WTC11 (cell line): ENCODE measurements around the gene MAB21L4. TPM values are rescaled to one million over a fixed set of nuclear protein-coding genes. Genes with fewer than 3 reads are reported as not detected.

ENCODE experiments used
- ATAC-seq: fragments of 200-7000 bp; cut with Tn5 transposase; 2 replicates; pipeline ENCODE4 v1.10.0; 2021; ENCODE audit warnings: mild to moderate bottlenecking, moderate library complexity
- CTCF ChIA-PET: fragments of 300-600 bp; sonication (Branson Sonifier 250); formaldehyde crosslinking; loops from one replicate; lab custom pipeline; 2021; ENCODE audit warnings: antibody characterized with exemption; lab: Charles Lee
- POLR2A ChIA-PET: fragments of 350-600 bp; sonication (Branson Sonifier 250); formaldehyde crosslinking; loops from one replicate; lab custom pipeline; 2021; ENCODE audit warnings: antibody characterized with exemption; lab: Charles Lee
- DNase-seq: peaks from one replicate; pipeline ENCODE4 v3.0.0; 2021; ENCODE audit warnings: low spot score
- H3K27ac Mint-ChIP-seq: 2 replicates; pipeline ENCODE4 v1.8.0; 2021; ENCODE audit warnings: mixed read lengths
- H3K27me3 Mint-ChIP-seq: 2 replicates; pipeline ENCODE4 v1.8.0; 2021; ENCODE audit warnings: low read depth, mild to moderate bottlenecking, moderate library complexity, mixed read lengths
- H3K36me3 Mint-ChIP-seq: 2 replicates; pipeline ENCODE4 v1.8.0; 2021; ENCODE audit warnings: mixed read lengths
- H3K4me1 Mint-ChIP-seq: 2 replicates; pipeline ENCODE4 v1.8.0; 2022; ENCODE audit warnings: mixed read lengths
- H3K4me3 Mint-ChIP-seq: 2 replicates; pipeline ENCODE4 v1.8.0; 2021; ENCODE audit warnings: mild to moderate bottlenecking, moderate library complexity, mixed read lengths
- H3K9me3 Mint-ChIP-seq: 2 replicates; pipeline ENCODE4 v1.8.0; 2021; ENCODE audit warnings: mixed read lengths
- ATF6 ChIP-seq: sonication (generic); formaldehyde crosslinking; IDR thresholded peaks from 2 replicates; pipeline ENCODE4 v1.8.1; 2023; ENCODE audit warnings: mild to moderate bottlenecking, missing genetic modification reagents
- CREM ChIP-seq: sonication (generic); formaldehyde crosslinking; IDR thresholded peaks from 2 replicates; pipeline ENCODE4 v1.8.1; 2022; ENCODE audit warnings: mild to moderate bottlenecking, missing genetic modification reagents, moderate library complexity
- CTCF ChIP-seq: fragments of 200-600 bp; IDR thresholded peaks from 2 replicates; pipeline ENCODE4 v1.8.0; 2022; ENCODE audit warnings: antibody characterized with exemption
- FOXP1 ChIP-seq: sonication (generic); formaldehyde crosslinking; IDR thresholded peaks from 2 replicates; pipeline ENCODE4 v1.8.0; 2022; ENCODE audit warnings: missing genetic modification reagents, mild to moderate bottlenecking, moderate library complexity, borderline replicate concordance
- GABPB1 ChIP-seq: sonication (generic); formaldehyde crosslinking; IDR thresholded peaks from 2 replicates; pipeline ENCODE4 v1.8.1; 2023; ENCODE audit warnings: mild to moderate bottlenecking, missing genetic modification reagents
- IRF1 ChIP-seq: sonication (generic); formaldehyde crosslinking; IDR thresholded peaks from 2 replicates; pipeline ENCODE4 v1.8.0; 2023; ENCODE audit warnings: missing genetic modification reagents
- NFYB ChIP-seq: sonication (generic); formaldehyde crosslinking; conservative IDR thresholded peaks from 2 replicates; pipeline ENCODE4 v1.8.0; 2022; ENCODE audit warnings: low read depth, missing genetic modification reagents
- NR2C2 ChIP-seq: sonication (generic); formaldehyde crosslinking; IDR thresholded peaks from 2 replicates; pipeline ENCODE4 v1.8.0; 2022; ENCODE audit warnings: mild to moderate bottlenecking, missing genetic modification reagents
- PREB ChIP-seq: sonication (generic); formaldehyde crosslinking; IDR thresholded peaks from 2 replicates; pipeline ENCODE4 v1.8.1; 2022; ENCODE audit warnings: mild to moderate bottlenecking, missing genetic modification reagents, moderate library complexity, borderline replicate concordance
- USF1 ChIP-seq: sonication (generic); formaldehyde crosslinking; IDR thresholded peaks from 2 replicates; pipeline ENCODE4 v1.8.0; 2022; ENCODE audit warnings: mild to moderate bottlenecking, missing genetic modification reagents
- ZBTB21 ChIP-seq: sonication (generic); formaldehyde crosslinking; IDR thresholded peaks from 2 replicates; pipeline ENCODE4 v1.8.1; 2023; ENCODE audit warnings: mild to moderate bottlenecking, missing genetic modification reagents, borderline replicate concordance
- ZMAT4 ChIP-seq: fragments of 250-450 bp; sonication (Bioruptor Pico); IDR thresholded peaks from 2 replicates; pipeline ENCODE4 v1.9.0; 2021; ENCODE audit warnings: mild to moderate bottlenecking
- ZNF138 ChIP-seq: sonication (generic); formaldehyde crosslinking; conservative IDR thresholded peaks from 2 replicates; pipeline ENCODE4 v1.8.1; 2022; ENCODE audit warnings: mild to moderate bottlenecking, moderate library complexity, missing genetic modification reagents
- ZNF219 ChIP-seq: sonication (generic); formaldehyde crosslinking; IDR thresholded peaks from 2 replicates; pipeline ENCODE4 v1.8.0; 2023; ENCODE audit warnings: missing genetic modification reagents, mild to moderate bottlenecking, borderline replicate concordance
- ZNF396 ChIP-seq: fragments of 250-450 bp; sonication (Bioruptor Pico); IDR thresholded peaks from 2 replicates; pipeline ENCODE4 v1.8.0; 2021; ENCODE audit warnings: mild to moderate bottlenecking, moderate library complexity, borderline replicate concordance
- ZNF671 ChIP-seq: fragments of 250-450 bp; sonication (Bioruptor Pico); IDR thresholded peaks from 2 replicates; pipeline ENCODE4 v1.8.0; 2021; ENCODE audit warnings: mild to moderate bottlenecking
- total RNA-seq: library from RNA; stranded (reverse); gene quantifications from 3 replicates; pipeline ENCODE4 v1.2.3, GENCODE V29; 2021

The MAB21L4 gene
- total RNA-seq, 1 experiment from 2014 or later = not detected

- TF ChIP-seq ZNF138 = no peak
These were observed 438 bp upstream of the MAB21L4 start (continued) for GRCh38 chr2:240896394-240896793.

GRCh38 chr2:240894836-240895558, 959 bp downstream of the MAB21L4 start:
- ATAC-seq (no peak), DNase-seq (no peak)
- no peaks in the 10 kb centered on the region for H3K27me3 Mint-ChIP-seq
- no peak overlapping the region for H3K4me3 Mint-ChIP-seq
- TF ChIP-seq ZNF219 (CRISPR knock-in tag) (no peak), ZMAT4 (CRISPR knock-in tag) (no peak), ZBTB21 (CRISPR knock-in tag) (no peak)
- TF ChIP-seq, all 79 proteins: peak for 0
- CTCF ChIA-PET = no interaction called here
- H3K27ac Mint-ChIP-seq = no peak overlapping the region; the same call in 1 of the 2 replicates
- no peaks in the 10 kb centered on the region for H3K9me3 Mint-ChIP-seq
- POLR2A ChIA-PET = no interaction called here
- no peaks in the 10 kb centered on the region for H3K4me1 Mint-ChIP-seq
- H3K36me3 Mint-ChIP-seq = no peaks in the 10 kb centered on the region

- POLR2A ChIA-PET = no interaction called here
- H3K27me3 Mint-ChIP-seq = no peaks in the 10 kb centered on the region
- ATAC-seq = no peak
- no peak overlapping the region for H3K27ac Mint-ChIP-seq
- no peaks in the 10 kb centered on the region for H3K36me3 Mint-ChIP-seq
- no peaks in the 10 kb centered on the region for H3K4me1 Mint-ChIP-seq
- no peak for DNase-seq
- no peak for TF ChIP-seq GABPB1 (CRISPR knock-in tag)
- TF ChIP-seq ZNF396 = no peak
- TF ChIP-seq NR2C2 (CRISPR knock-in tag) = no peak
- no peak for TF ChIP-seq ZNF671 (CRISPR knock-in tag)
- TF ChIP-seq ATF6 = no peak
- no peak for TF ChIP-seq PREB
- TF ChIP-seq CTCF = no peak
- no peak for TF ChIP-seq CREM (CRISPR knock-in tag)
- H3K4me3 Mint-ChIP-seq = no peak overlapping the region
- CTCF ChIA-PET = interaction anchor here (1.1 to 1.6 kb wide), 2 partner anchors 54 to 90 kb away, joined by 4 to 5 read pairs; no protein-coding TSS in a partner anchor
- no peaks in the 10 kb centered on the region for H3K9me3 Mint-ChIP-seq
These were observed 1.9 kb downstream of the MAB21L4 start for GRCh38 chr2:240894006-240894405.

GRCh38 chr2:240893363-240893844, 2.6 kb downstream of the MAB21L4 start:
- POLR2A ChIA-PET = no interaction called here
- H3K4me1 Mint-ChIP-seq = no peaks in the 10 kb centered on the region
- TF ChIP-seq NFYB = no peak
- TF ChIP-seq USF1 (CRISPR knock-in tag) = no peak
- no peak for TF ChIP-seq IRF1 (CRISPR knock-in tag)
- TF ChIP-seq CTCF = no peak
- TF ChIP-seq FOXP1 = 0 out of 2 replicates have a peak, but pooled peaks have one; percentile 17
- TF ChIP-seq, all 79 proteins: peak for 1
- DNase-seq (no peak), ATAC-seq (no peak; the same call in 1 of the 2 replicates)
- Mint-ChIP-seq H3K27ac (no peak overlapping the region), H3K9me3 (no peaks in the 10 kb centered on the region), H3K4me3 (no peak overlapping the region), H3K36me3 (no peaks in the 10 kb centered on the region), H3K27me3 (no peaks in the 10 kb centered on the region)
- CTCF ChIA-PET = interaction anchor here (0.8 to 1.6 kb wide), 4 partner anchors 21 to 90 kb away, joined by 3 to 5 read pairs (median 4); no protein-coding TSS in a partner anchor
